Dermis microvascular lymphatic vessel endothelial cell (primary cell): ENCODE measurements around the gene RAB5IF. TPM values are rescaled to one million over a fixed set of nuclear protein-coding genes. Genes with fewer than 3 reads are reported as not detected.
"Not testable (repeated sequence)": the region's sequence is repeated elsewhere in the genome, so short reads cannot be mapped to it uniquely, and the experiment has no call there.

Experiments used
- DNase-seq, 2 donors: peaks; one replicate each; pipeline versions ENCODE4 v3.0.0 to v3.0.0-alpha.2; 2010; ENCODE audit warnings: low read depth in 2 of 2
- total RNA-seq: library from RNA; depleted of rRNA; stranded (reverse); fragments of >200 nt; gene quantifications from 2 replicates; pipeline ENCODE4 v1.2.1, GENCODE V29; 2014

The RAB5IF gene
- total RNA-seq, 1 donor from 2014 or later = 76.9 TPM

DNA sequence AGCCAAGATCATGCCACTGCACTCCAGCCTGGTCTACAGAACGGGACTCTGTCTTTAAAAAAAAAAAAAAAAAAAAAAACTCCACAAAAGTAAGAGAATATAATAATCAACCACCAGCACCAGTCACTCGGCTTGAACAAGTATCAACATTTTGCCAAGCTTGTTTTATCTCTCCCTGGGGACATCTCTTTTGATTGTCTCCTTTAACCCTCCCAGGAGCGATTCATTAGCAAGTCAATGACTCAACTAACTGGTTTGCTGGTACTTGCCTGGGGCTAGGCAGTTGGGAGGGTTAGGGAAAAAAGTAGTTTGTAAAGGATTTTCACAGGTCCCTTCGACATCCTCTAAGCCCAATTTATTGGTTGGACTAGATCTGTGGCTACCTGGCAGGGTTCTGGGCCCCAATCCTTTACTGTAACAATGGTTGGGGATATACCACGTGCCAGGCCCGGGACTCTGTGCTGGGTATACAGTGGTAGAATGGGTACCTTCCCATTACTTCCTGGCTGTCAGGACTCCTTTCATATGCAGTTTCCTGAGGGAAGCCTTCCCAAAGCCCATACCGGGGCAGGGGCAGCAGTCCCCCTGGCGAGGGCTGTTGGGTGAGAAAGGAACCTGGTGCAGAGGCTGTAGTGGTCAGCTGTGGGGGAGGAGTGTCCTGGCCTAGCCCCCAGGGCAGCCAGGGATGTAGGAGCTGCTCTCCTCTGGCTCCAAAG lies 20.0 kb upstream of the RAB5IF start:
- no peak for DNase-seq

DNA sequence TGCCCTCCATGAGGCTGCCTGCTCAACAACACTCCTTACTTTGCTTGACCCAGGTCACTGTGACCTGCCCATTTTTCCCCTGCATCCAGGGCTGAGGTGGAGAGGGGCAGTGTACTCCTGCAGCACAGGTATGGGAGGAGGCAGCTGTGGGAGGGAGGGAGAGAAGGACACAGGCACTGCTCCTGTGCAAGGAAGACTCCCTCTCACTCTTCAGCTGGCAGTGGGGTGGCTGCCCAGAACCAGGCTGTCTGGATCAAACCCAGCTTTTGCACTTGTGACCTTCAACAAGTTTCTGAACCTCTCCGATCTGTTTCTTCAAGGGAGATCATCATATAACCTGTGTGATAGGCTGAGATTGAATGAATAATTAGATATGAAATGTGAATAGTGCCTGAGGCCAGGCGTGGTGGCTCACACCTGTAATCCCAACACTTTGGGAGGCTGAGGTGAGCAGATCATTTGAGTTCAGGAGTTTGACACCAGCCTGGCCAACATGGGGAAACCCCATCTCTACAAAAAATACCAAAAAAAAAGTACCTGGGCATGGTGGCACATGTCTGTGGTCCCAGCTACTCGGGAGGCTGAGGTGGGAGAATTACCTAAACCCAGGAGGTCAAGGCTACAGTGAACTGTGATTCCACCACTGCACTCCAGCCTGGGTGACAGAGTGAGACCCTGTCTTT lies 18.1 kb upstream of the RAB5IF start:
- no peak for DNase-seq

DNA sequence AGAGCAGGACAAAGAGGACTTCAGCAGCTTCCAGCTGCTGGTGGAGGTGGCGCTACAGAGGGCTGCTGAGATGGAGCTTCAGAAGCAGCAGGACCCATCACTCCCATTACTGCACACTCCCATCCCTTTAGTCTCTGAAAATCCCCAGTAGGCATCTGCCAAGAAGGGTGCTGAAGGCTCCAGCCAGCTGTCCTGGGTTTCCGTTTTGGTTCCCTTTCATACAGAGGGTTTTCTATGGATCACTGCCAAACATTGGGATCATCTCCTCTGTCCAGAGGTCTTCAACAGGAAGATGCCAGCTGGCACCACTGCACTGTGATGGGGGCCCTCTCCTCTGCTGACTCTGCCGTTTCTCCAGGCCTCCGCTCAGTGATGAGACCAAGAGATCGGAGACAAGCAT lies 14.3 kb upstream of the RAB5IF start:
- DNase-seq = no peak

DNA sequence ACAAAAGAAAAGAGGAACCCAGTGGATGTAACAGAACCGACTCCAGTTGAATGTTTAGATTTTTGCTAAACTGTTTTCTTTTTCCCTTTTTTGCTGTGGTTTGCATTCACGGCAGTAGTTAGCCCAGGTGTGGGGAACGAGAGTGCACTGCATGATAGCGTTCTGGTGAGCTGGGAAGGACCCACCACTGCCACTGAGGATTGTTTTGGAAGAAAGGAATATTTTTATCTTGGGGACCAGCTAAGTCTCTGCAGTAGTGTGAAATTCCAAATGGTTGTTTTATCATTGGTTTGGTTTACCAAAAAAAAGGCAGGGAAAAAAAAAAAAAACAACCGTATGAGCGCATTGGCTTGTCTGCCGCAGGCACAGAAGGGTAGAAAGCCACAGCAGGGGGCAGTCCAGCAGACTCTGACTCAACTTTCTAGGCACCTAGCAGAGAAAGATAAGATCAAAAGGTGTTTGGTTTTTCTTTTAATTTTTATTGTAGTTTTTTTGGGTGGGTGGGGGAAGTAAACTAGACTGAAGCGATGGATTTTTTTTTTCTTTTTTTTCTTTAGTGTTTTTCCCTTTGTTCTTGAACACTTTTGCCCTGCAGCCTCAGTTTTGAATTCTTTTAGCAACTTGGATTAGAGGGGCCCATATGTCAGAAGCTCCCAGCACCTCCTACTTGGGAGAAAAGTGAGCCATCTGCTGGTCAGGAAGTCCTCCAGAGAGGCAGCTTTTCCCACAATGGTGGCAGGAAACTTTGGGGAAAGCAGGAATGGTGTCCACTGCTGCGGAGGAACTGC lies 13.5 kb upstream of the RAB5IF start:
- no peak for DNase-seq

DNA sequence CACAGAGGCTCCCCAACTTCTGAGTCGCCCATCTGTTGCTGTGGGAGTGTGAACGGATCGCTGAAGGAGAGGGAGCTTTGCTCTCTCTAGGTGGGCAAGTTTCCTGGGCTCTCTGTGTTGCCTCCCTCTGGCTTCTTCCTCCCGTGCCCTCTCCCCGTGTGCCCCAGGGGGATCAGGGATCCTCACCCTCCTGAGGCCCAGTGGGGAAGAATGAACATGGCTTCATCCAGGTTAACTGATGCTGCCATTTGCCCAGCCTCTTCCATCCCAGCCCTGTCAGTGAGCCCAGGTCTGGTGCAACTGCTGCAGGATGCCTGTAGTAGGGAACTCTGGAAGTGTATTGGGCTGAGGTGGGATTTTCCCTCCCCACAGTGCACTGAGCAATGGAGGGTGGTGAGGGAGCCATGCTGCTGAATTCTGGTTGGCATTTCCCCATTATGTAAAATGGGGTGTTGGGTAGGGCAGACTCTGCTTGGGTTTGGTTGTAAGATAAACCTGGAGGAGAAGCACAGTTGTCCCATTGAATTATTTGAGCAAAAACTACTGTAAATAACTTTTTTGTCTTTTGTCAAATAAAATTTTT lies 12.1 kb upstream of the RAB5IF start:
- DNase-seq = no peak

DNA sequence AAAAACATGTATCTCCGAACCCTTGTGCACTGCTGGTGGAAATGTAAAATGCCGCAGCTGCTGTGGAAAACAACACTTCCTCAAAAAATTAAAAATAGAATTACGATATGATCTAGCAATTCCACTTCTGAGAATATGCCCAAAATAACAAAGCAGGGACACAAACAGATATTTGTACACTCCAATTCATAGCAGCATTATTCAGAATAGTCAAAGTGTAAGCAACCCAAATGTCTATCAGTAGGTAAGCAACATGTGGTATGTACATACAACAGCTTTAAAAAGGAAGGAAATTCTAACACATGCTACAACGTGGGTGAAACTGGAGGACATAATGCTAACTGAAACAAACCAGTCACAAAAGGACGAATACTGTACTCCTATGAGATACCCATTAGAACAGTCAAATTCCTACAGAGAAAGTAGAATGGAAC lies 5.7 kb upstream of the RAB5IF start:
- peak in 1 of 2 donors; percentile 11 for DNase-seq

DNA sequence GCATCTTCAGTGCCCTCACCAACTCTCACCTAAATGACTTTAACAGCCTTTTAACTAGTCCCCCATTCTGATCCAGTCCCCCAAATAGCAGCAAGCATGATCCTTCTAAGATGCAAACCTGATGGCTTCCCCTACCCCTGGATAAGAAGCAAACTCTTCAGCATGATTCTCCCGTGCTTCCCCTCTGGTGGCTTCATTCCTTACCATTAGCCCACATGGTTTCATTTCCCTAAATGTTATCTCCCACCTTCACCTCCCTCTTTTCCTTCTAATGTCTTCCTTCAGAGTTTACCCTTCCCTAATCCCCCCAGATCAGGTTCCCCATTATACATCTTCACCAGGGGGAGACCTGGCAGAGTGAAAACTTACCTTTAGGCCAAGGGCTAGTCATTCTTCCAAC lies 4.0 kb upstream of the RAB5IF start:
- DNase-seq = no peak

DNA sequence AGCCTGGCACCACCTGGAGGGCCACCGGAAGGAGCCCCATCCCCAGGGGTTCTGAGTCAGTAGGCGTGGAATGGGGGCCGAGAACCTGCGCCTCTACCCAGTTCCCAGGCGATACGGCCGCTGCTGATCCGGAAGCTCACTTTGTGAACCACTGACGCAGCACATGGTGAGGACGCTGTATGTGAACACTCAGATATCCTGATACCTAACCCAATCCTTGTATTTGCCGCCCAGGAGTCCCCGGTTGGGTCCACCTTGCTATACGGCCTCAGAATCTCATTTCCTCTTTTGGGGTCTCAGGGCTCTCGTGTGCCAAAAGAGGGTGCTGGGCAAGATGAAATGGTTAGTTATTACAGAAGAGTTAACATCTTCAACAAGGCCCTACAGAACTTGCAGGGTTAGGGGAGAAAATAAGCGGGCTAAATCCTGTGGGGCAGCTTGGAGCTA lies 604 bp upstream of the RAB5IF start:
- peak in 1 of 2 donors; percentile 51 for DNase-seq

DNA sequence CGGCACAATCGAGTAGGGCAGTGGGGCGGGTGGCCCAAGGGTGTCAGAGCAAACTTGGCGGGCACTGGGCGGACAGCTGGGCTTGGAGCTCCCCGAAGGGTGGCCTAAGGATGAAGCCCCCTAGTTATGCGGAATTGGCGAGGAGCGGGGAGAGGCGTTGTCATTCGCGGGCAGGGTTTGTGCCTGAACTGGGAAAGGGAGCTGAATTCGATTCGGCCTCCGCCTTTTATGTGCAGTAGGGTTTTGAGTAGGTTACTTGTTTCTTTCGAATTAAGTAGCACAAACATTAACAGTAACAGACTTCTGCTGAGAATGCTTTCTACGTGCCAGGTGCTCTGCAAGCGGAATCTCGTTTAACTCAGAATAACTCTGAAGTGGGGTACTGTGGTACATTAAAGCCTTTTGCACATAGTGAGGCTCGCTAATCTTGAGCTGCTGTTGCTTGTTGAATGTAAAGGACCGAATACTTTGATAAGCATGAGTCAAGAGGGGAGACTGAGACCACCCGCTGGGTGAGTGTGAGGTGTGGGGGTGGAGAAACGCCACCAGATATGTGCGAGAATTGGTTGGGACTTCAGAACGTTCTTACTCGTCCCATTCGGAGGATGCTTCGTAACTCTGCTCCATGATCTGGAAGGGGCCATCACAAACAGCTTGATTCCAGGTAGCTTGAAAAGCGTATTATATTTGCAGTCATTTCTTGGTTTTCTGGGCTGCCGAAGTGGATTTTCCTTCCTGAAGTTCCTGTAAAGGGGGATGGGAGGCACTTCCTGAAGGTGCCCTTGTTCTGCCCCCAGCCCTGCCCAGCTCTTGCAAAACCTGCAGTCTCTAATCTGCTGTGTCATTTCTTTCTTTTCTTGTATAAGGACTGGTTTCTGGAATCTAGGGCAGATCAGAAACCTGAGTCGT lies 833 bp downstream of the RAB5IF start:
- DNase-seq = peak in 1 of 2 donors; percentile 21

DNA sequence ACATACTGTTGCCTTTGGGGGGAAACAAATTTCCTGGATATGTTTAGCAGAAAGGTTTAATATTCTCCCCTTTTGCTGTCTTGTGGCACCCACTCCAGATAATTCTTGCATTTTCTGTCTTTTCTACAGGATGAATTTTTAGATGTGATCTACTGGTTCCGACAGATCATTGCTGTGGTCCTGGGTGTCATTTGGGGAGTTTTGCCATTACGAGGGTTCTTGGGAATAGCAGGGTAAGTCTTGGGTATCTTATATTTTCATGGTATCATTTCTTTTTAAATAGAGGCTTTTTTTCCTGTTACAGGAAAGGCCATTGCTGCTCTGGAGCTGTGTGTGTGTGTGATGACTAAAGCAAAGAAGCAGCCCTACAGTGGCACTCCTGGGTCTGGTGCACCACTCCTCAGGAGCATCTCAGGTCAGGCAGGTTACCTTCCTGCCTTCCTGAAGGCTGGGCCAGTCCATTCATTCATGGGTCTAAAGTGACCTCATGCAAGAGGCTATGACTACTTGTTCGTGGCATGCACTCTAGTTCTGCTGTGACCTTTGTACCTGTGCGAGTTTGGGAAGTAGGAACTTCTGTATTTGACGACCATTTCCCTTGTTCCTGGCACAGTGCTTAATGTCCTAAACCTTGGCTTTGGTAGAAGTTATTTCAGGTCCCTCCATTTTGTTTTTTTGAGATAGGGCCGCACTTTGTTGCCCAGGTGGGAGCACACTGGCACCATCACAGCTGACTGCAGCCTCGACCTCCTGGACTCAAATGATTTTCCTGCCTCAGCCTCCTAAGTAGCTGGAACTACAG lies 2.2 kb downstream of the RAB5IF start:
- DNase-seq = no peak

DNA sequence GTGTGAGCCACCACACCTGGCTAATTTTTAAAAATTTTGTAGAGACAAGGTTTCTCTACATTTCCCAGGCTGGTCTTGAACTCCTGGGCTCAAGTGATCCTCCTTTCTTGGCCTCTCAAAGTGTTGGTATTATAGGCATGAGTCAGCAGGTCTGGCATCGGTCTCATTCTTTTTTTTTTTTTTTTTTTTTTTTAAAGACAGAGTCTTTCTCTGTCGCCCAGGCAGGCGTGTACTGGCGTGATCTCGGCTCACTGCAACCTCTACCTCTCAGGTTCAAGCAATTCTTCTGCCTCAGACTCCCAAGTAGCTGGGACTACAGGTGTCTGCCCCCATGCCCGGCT lies 2.8 kb downstream of the RAB5IF start:
- not testable (repeated sequence) for DNase-seq

DNA sequence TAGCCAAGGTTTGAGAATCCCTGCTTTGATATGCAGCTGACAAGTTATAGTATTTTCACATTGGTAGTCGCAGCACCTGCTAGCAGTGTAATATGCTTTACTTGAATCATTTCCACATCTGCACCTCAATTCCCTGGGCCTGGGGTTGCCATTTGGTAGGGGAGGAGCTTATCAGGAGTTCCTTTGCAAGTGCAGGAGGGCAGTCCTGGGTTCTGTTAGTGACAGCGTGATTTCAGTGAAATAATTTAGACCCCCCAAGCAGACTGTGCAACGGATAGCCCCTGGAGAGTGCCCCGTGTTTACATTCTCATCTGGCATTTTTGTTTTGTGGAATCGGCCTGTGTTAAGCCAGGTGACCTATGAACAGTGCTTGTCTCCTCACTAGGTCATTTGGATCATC lies 6.0 kb downstream of the RAB5IF start:
- no peak for DNase-seq

DNA sequence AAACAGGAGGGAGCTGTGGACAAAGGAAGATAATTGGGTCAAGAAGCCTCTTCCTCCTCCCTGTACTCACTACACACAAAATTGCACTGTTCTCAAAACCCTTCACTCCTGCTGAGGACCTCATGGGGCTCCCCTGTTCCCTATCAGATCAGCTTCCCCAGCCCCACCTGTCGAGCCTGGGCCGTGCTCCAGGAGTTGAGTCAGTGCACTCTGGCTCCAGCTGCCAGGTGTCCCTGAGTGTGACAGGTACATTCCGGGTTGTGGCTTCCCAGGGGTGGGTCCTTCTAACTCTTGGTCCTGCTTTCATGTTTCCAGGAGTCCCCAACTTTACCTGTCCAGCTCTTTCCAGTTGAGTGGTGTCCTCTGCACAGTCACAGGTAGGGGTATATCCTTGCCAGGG lies 8.4 kb downstream of the RAB5IF start:
- DNase-seq = no peak

DNA sequence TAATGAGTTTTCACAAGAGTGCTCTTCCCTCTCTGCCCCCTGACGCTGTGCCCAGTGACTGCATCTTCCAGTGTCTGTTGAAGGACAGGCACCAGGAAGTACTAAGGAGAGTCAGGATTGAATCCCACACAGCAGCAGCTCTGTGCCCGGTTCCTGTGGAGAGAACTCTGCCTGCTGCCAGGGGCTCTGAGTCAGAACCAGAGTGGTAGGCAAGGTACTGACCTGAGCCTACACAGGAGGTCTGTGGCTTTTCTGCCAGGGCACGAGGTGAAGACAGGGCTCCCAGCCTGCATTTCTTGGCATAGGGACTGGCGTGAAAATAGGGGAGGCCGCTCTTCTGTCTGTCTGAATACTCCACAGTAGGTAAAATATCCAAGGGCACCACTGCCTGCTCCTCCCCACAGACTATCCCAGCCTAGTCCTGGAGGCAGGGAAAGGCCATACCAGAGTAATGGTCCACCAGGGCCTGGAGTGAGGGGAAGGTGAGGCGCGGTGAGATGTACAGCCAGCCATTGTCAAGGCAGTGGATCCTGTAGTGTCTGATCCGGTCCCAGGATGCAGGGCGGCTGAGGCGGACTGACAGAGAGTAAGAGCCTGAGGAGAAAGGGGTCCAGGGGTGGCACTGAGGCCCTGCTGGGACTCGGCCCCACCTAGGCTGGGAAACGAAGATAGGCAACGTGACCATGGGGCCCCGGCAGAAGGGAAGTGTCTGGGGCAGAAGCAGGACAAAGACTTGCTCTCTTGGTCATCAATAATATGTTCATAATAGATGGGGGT lies 9.4 kb downstream of the RAB5IF start:
- no peak for DNase-seq

DNA sequence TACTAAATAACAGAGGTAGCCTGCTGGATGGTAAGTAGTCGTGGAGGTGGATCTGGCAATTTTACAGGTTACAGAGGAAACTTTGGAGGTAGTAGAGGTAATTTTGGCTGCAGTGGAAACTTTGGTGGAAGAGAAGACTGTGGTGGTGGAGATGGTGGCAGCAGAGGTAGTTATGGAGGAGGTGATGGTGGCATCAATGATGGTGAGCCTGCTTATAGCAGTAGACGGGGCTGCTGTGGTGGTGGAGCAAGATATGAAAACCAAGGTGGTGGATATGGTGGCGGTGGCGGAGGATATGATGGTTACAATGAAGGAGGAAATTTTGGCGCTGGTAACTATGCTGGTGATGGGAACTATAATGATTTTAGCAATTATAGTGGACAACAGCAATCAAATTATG lies 15.3 kb downstream of the RAB5IF start:
- no peak for DNase-seq

DNA sequence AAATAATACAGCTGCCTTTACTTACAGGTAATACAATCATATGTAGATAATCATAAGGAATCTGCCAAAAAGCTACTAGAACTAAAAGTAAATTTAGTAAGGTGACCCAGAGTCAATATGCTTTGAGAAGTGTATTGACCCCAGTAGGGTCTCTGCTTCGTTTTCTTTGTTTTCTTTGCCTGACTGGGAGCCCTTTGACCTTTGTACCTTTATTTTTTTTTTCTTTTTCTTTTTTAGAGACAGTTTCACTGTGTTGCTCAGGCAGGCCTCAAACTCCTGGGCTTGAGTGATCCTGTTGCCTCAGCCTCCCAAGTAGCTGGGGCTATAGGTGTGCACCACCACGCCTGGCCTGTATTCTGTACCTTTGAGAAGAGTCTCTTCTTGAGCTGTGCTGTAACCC lies 17.9 kb downstream of the RAB5IF start:
- no peak for DNase-seq

DNA sequence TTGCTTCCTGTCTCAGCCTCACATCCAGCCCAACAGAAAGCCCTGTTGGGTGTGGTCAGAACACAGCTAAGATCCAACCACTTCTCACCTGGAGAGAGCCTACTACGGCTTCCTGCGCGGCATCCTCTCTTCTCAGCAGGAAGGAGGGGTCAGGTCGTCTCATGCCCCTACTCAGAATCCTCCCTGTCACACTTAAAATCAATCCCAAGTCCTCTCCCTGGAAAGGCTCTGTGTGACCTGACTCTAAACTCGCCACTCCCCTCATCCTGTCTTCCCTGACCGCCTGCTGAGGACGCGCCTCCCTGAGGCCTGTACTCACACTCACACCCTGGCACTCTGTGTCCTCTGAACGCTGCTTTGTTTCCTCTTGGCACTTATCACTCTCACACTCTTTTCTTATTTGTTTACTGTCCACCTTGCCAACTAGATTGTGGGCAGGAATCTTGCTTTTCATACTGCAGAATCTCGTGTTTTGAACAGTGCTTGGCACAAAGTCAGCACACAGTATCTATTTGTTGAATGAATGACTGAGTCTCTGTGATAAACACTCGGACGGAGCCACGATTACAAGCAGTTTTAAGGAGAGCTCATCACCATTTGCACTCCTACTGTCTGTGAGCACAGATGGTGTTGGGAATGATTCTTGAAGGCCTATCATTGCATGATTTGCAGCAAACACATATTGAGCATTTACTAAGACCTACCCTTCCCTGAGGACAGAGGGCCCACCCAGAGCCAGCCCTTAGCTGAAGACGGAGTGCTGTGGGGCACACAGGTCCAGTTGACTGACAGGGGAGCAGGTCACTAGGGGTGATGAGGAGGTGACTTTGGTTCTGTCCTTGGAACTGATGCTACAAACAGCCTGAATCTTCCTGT lies 18.7 kb downstream of the RAB5IF start:
- DNase-seq = no peak

DNA sequence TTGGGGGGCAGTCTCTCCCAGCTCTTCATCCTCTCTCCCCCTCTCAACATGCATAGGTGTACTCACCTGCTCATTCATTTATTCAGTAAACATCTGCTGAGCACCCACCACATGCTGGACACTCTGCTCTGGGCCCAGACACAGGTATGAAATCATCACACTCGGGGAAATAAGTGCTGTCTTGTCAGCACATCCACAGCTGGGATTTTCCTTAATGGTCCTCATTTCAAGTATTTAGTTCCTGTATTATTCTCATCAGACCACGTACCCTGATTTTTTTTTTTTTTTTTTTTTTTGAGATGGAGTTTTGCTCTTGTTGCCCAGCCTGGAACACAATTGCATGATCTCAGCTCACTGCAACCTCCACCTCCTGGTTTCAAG lies 19.4 kb downstream of the RAB5IF start:
- DNase-seq = no peak

DNA sequence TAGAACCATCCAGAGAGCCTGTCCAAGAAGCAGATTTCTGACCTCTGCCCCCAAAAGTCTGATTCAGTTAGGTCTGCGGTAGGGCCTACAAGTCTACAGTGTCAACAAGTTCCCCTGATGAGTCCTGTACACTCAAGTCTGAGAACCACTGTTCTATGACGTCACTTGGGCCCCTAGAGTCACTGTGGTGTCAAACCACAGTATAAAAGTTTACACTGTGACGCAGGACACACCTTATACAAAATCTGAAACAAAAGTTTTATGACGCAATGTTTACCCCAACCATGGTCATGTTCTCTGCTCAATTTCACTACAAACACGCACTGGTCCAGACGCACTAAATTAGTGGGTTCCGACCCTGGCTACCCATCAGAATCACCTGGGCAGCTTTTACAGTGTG lies 22.5 kb downstream of the RAB5IF start:
- DNase-seq = no peak
